Effector CD8-positive, alpha-beta T cell (primary cell): ENCODE data around the gene C10orf105.

ENCODE experiments used
- DNase-seq: peaks from one replicate; lab custom pipeline; 2025; lab: John Stamatoyannopoulos, UW
- total RNA-seq, 4 experiments: gene quantifications; one replicate each; lab custom pipeline; 2026; lab: John Stamatoyannopoulos, UW

The C10orf105 gene
- total RNA-seq, result 0 to 0.72 (median 0.42) reads per million in 4 experiments

DNA sequence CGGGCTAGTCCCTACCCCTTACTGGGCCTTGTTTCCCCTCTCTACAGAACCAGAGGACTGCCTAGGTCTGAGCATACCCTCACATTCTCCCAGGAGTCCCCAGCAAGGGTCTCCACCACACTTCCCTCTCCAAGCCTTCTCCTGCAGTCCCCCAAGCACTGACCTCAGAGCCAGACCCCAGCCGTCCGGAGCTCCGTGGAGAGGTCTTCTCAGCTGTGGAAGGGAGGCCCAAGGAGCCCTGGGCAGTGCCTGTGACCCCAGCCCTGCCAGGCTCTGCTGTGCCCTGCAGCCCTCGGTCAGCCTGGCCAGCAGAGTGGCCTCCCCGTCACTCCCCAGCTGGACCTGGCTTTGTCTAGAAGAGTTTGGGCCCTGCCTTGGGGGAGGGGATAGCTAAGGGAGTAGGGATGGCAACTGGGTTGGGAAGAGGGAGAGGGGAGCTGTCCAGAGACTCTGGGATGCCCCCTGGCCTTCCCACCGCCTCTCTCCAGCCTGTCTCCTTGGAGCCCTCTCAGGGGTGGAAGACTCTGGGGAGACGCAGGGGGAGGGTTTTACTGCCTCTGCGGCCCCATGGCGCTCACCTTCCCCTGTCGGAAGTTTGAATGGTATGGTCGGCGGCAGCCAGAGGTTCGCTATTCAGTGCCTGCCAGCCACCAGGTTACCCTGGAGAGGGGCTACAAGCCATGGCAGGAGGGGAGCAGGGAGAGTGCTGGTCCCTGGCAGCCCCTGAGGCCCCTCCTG lies at the start of gene C10orf105:
Gene C10orf105 (minus strand): TSS at position 315 of the 738 bp plus-strand sequence. CDS start 3,441 bp downstream, outside the sequence.
- no peak for DNase-seq

DNA sequence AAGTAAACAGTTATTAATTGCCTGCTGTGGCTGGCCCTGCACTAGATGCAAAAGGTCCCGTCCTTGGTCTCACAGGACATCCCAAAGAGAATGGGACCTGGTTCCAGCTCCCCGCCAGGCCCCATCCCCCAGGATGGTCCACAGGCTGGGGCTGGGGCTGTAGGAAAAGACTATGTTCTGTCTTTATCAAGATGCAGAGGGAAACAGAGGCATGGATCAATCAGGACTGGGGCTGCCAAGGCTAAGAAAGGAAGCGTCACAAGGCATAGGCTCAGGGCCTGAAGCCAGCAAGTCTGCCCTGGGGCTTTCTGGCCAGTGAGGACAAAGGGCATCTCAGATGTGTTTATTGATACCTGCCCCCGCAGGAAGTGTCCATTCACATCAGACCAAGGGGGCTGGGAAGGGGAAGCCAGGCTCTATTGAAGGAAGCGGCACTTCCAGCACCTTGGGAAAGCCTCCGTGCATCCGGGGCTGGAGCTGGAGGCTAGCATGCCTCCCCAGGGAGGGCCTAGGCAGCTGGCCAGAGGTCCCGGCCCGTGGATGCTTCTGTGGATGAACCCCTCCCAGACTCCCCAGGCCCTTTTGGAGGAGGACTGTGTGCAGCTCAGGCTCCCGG lies 48.0 kb upstream of the C10orf105 start:
- no peak for DNase-seq

GRCh38 chr10:71766717-71767419 lies 47.3 kb upstream of the C10orf105 start:
- no peak for DNase-seq

GRCh38 chr10:71765906-71766716 lies 46.5 kb upstream of the C10orf105 start:
- no peak for DNase-seq

DNA sequence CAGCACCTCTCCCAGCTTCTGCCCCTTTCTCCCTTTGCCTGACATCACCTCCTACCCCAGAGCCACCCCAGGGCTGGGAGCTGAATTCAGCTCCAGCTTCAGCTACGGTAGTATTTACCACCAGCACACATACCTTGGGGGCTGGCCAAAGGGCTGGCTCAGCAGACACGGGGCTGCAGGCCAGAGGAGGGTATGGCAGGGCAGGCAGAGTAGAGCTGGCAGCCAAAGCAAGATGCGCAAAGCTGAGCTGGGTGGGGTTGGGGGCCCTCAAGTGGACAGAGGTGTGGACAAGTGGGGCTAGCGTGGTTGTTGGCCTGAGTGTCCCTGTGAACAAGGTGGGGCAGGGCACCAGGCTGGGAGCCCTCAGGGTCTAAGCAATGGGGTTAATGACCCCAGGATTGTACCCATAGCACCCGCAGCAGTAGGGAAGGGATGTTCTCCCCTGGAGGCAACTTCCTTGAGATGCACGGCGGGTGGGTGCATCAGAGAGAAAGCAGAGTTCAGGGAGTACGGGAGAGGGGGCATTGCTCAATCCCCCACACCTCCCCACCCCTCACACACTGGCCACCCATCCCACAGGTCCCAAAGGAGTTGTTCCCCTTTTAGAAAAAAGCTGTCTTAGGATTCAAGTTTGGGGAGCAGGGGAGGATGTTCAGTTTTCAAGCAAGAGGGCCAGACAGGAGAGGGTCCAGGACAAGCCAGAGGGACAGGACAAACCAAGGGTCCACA lies 45.8 kb upstream of the C10orf105 start:
- DNase-seq, result no peak

DNA sequence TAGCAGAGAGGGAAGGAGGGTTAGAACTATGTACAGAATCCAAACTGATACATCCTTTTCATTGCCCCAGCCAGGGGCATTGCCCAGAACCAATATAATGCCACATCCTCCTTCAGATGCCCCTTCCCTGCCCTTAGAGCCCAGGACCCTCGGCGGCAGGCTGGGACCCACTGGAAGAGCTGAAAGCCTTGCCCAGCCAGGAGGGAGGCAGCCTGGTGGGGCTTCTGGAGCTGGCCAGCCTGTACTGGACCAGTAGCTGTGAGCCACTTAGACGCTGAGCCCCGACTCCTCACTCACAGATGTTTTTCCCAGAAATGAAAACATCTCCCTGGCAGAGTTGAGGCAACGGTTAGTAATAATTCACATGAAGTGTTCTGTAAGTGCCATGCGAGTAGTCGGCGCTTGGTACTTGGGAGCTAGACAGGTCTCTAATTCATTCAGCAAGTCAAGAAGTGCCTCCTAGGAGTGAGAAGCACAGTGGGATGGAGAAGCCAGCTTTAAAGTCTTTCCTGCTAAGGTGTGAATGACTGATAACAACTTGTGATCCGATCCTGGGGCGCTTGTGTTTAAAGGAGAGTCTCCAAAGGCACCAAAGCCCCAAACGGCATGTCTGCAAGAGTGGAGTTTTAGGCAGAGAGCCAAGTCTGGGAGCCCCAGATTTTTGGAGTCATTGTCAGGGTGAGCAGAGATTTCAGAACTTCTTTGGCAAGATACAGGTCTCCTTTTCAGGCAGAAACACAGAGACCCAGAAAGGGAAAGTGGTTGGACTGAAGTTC lies 44.0 kb upstream of the C10orf105 start:
- no peak for DNase-seq

GRCh38 chr10:71762324-71762723 lies 42.7 kb upstream of the C10orf105 start:
- no peak for DNase-seq

GRCh38 chr10:71761541-71762113 lies 42.0 kb upstream of the C10orf105 start:
- no peak for DNase-seq

GRCh38 chr10:71761105-71761511 lies 41.5 kb upstream of the C10orf105 start:
- no peak for DNase-seq

- DNase-seq, result peak; percentile 19
Observed at GRCh38 chr10:71757399-71757922, 37.9 kb upstream of the C10orf105 start.

DNA sequence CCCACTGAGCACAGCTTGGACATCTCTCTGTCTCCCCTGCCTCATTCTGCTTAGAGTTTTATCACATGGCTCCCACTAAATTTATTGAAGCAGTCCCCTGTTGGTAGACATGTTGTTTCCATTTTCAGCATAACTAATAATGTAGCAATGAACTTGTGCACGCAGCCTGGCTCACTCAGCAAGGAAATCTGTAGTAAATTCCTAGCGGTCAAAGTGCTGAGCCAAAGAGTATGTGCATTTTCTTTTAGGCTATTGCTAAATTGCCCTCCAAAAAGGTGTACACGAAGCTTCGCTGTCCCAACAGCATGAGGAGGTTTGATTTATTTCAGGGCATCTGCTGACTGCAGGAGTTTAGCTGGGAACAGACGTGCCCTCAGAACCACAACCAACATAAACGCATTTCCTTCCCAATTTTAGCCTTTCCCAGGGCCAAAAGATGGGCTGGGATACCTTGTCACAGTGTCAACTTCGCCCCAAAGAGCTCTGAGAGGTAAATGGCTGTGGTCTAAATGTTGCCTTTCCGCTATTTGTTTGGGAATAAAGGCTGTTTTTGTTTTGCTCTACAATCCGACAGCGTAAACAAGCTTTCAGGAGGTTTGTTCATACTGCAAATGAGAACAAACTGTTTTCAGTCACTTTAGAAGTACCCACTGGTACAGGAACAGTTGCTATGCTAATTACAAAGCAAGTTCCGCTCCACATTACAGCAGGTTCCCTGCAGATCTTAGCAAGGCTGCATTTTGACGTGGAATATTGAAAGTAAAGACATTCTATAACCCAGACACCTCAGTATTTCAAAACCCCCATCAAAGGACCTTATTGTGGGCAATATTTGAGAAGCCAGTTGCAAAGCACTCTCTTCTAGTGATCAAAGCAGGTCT lies 37.0 kb upstream of the C10orf105 start:
- DNase-seq, result no peak

- DNase-seq, result no peak
Observed at GRCh38 chr10:71755179-71755879, 35.8 kb upstream of the C10orf105 start.

- DNase-seq, result no peak
Observed at GRCh38 chr10:71754562-71754961, 35.0 kb upstream of the C10orf105 start.

GRCh38 chr10:71753960-71754505 lies 34.5 kb upstream of the C10orf105 start:
- DNase-seq, result no peak

DNA sequence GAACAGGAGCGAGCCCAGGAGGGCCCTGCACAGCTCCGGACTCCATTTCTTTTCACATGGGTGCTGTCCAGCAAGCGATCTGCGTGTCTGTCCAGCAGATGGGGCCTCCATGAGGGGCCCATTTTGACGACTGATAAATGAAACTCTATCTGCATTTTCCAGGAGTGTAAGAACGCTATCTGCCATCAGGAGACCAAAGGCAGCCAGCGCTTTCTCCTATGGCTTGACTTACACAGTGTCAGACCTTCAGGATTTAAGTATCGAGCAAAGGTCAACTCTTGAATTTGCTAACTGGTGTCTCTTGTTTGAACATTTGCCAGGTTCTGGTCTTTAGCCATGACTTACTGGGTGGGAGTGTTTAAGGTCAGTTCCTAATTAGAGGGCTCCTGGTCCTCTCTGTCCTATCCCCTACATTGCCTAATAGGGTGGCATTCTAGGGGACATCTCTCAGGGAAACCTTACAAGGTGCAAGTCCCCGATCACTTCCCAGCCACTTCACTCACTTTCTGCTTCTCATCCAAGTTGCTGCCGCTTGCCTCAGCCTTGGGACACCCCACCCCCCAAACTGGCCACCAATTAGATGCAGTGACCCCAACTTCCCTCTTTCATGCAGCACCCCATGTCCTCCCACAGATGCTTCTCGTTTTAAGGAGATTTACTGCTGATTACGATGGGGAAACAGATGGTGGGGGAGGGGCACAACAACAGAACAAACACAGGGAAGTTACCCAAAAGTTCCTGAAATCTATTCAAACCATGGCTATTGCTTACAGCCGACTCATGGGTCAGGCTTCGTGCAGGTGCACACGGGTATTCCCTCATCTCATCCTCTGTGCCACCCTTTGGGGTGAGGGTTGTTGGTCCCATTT lies 33.7 kb upstream of the C10orf105 start:
- DNase-seq, result no peak

DNA sequence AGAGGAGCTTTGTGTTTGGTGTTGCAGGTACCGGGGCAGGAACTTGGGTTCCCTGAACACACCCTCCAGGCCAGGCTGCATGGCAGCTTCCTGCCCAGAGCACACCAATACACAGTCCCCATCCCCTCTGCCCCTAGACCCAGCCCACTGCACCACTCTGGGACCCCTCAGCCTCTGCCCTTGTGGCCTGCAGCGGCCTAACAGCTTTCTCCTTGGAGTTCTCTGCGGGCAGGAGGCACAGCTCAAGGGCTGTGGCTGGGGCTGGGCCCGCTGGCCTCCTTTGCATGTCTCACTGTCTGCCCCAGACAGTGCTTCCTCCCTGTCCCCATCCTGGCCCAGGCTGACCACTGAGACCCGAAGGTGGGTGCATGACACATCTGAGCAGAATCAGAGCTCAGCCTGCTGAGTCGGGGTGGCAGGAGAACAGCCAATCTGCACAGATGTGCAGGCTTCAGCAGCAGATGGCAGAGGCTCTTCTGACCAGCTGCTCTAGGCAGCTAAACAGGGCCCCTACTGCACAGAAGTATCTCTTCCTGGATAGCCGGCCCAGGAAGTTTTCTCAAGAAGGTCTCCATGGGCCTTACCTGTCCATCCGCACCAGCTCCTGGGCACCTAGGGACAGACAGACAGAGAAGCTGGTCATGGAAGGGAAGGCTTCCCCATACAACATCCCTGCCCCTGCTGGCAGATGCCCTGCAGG lies 33.0 kb upstream of the C10orf105 start:
- no peak for DNase-seq
